Heart right ventricle (tissue), 16 donors: ENCODE results near the gene ABCA4. TPM values are rescaled to one million over a fixed set of nuclear protein-coding genes. Genes with fewer than 3 reads are reported as not detected.

Experiments
- ATAC-seq, 8 donors: fragments of 200-7000 bp; cut with Tn5 transposase; one replicate each; pipeline ENCODE4 v1.9.1; 2020; ENCODE audit warnings: mild to moderate bottlenecking in 8 of 8, moderate library complexity in 8 of 8, moderate number of reproducible peaks in 1 of 8
- DNase-seq, 2 donors: peaks; one replicate each; pipeline ENCODE4 v3.0.0-alpha.2; 2020
- H3K27ac ChIP-seq, 10 donors: fragments of 200-600 bp; sonication (generic) in 2 of 10; one replicate each; pipeline versions ENCODE4 v1.5.0 to v1.8.0; 2020 to 2022; ENCODE audit warnings: mild to moderate bottlenecking in 3 of 10
- H3K27me3 ChIP-seq, 7 donors: fragments of 200-600 bp; one replicate each; pipeline ENCODE4 v1.8.0; 2021 to 2022; ENCODE audit warnings: mild to moderate bottlenecking in 2 of 7
- H3K36me3 ChIP-seq, 9 donors: fragments of 200-600 bp; sonication (generic) in 1 of 9; one replicate each; pipeline versions ENCODE4 v1.5.0 to v1.8.0; 2020 to 2022; ENCODE audit warnings: mild to moderate bottlenecking in 2 of 9
- H3K4me1 ChIP-seq, 9 donors: fragments of 200-600 bp; sonication (generic) in 1 of 9; one replicate each; pipeline versions ENCODE4 v1.5.0 to v1.8.0; 2020 to 2022; ENCODE audit warnings: mild to moderate bottlenecking in 4 of 9
- H3K4me3 ChIP-seq, 10 donors: fragments of 200-600 bp; sonication (generic) in 2 of 10; one replicate each; pipeline versions ENCODE4 v1.5.0 to v1.8.0; 2020 to 2022; ENCODE audit warnings: mild to moderate bottlenecking in 7 of 10, moderate library complexity in 2 of 10
- H3K9me3 ChIP-seq, 11 donors: fragments of 200-600 bp in 10 of 11; sonication (generic) in 2 of 11; one replicate each; pipeline versions ENCODE4 v1.5.0 to v1.8.0; 2013 to 2022; ENCODE audit warnings: mild to moderate bottlenecking in 2 of 11, control low read depth in 1 of 11, moderate library complexity in 1 of 11
- WGBS, 2 donors: extraction: QIAGEN DNeasy Blood & Tissue Kit; methylation state at CpG; one replicate each; pipeline ENCODE4 v1.1.7; 2013; ENCODE audit warnings: inconsistent platforms in 1 of 2; 5-methylcytosine and 5-hydroxymethylcytosine counted together
- intact Hi-C, 10 donors: fragments of 100-400 bp; cut with DNase I; formaldehyde crosslinking; loops; one replicate each; pipeline versions ENCODE4 v1.11.1 to v1.14.2; 2022
- polyA plus RNA-seq, 2 donors: library from polyadenylated mRNA; stranded (reverse); fragments of 200-250 nt; gene quantifications; one replicate each; pipeline ENCODE4 v1.2.3, GENCODE V29; 2013
- total RNA-seq, 10 donors: library from RNA; stranded (reverse); fragmentation: NEBNext Ultra II Directional in 3 of 10; extraction: Animal tissue kit (Norgen Biotek cat#: 25700) in 3 of 10; gene quantifications; one replicate each; pipeline versions ENCODE4 v1.2.1 to v1.2.4, GENCODE V29; 2021 to 2023
- TF ChIP-seq, protein P1 (sequence below), 9 donors: fragments of 200-600 bp; sonication (generic) in 2 of 9; IDR thresholded peaks; one replicate each; pipeline versions ENCODE4 v1.5.0 to v1.8.0; 2021 to 2022; ENCODE audit warnings: antibody characterized with exemption in 9 of 9, mild to moderate bottlenecking in 5 of 9, moderate library complexity in 1 of 9
- donor health status: Arrhythmogenic right ventricular cardiomyopathy.
- donor health status: ischemic (EF 13 %, LVEDD 7.1; RV severe dilation, severe dysfunction).
- donor health status: healthy with polysubstance abuse.
- donor health status: DM: no; HTN: yes; CAD: no.
- donor health status: DM: no; HTN: no; CAD: no.
- donor health status: ischemic (EF 25% LVEDD 6.9; RV normal size, moderate dysfunction).
- donor health status: ischemic (EF 25% LVEDD 5.7; RV mildly dilated, moderate dysfunction).
- donor health status: healthy.
- donor health status: DM: yes; HTN: yes; CAD: no.
- donor health status: Ischemic cardiomyopathy.
- donor health status: ischemic (EF 35%, LVEDD 5.7; RV mildly dilated, moderate dysfunction).
- donor health status: nonischemic (EF 11% LVEDD 7.7; RV severe dilation, severe dysfunction).
- donor health status: DM: yes; HTN: yes; CAD: no.
- donor health status: PGD.
- donor health status: ischemic (EF 29% LVEDD 5.4; RV normal size, mild dysfunction).
- donor health status: nonischemic (EF 23%, LVEDD 6.1; RV moderate dilation, normal function).

The ABCA4 gene
- total and polyA plus RNA-seq, 12 donors, result 0.05 to 0.66 (median 0.21) TPM

- H3K4me1 ChIP-seq, result no peaks in the 10 kb centered on the region
- TF ChIP-seq, protein P1, sequence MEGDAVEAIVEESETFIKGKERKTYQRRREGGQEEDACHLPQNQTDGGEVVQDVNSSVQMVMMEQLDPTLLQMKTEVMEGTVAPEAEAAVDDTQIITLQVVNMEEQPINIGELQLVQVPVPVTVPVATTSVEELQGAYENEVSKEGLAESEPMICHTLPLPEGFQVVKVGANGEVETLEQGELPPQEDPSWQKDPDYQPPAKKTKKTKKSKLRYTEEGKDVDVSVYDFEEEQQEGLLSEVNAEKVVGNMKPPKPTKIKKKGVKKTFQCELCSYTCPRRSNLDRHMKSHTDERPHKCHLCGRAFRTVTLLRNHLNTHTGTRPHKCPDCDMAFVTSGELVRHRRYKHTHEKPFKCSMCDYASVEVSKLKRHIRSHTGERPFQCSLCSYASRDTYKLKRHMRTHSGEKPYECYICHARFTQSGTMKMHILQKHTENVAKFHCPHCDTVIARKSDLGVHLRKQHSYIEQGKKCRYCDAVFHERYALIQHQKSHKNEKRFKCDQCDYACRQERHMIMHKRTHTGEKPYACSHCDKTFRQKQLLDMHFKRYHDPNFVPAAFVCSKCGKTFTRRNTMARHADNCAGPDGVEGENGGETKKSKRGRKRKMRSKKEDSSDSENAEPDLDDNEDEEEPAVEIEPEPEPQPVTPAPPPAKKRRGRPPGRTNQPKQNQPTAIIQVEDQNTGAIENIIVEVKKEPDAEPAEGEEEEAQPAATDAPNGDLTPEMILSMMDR (IDR thresholded peaks at IDR 0.05), result no peak
- H3K36me3 ChIP-seq, result no peaks in the 10 kb centered on the region
- DNase-seq (no peak), ATAC-seq (no peak)
- H3K27ac ChIP-seq, result no peak overlapping the region
- 45% methylated on average over 5 of the region's 5 CpGs for WGBS, 2 donors
- no peaks in the 10 kb centered on the region for H3K9me3 ChIP-seq
- no peak overlapping the region for H3K4me3 ChIP-seq
- H3K27me3 ChIP-seq, result peaks cover 0 to 11% (median 0%) of the 10 kb centered on the region in 7 donors
- intact Hi-C loops, result no loop called here
These were observed 125.0 kb downstream of the ABCA4 start for GRCh38 chr1:93995837-93996536.

- intact Hi-C loops, result no loop called here
- H3K4me1 ChIP-seq, result peaks cover 0 to 18% (median 0%) of the 10 kb centered on the region in 9 donors
- 83 to 85% methylated on average over 6 of the region's 6 CpGs for WGBS, 2 donors
These were observed 127.2 kb downstream of the ABCA4 start for GRCh38 chr1:93993731-93994130.

DNA sequence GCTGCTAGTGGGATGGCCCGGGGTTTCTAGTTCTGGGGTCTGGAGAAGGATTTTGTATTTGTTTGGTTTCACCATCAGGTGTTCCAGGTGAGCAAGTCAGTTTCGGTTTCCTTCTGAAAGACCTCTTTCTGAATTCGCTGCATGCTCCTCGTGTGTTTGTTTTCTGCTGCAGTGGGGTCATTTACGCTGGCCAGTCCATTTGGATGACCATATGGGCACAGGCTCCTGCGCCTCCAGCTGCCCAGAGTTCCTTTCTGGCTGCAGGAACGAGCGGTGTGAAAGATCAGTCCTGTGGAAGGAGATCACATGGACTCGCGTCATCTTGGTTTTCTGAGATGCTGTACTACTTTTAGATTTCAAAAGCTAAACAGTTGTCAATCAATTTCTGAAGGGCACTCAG is 128.0 kb downstream of the ABCA4 start:
- H3K4me3 ChIP-seq, result no peak overlapping the region
- H3K27me3 ChIP-seq, result peaks cover 0 to 17% (median 0%) of the 10 kb centered on the region in 7 donors
- intact Hi-C loops, result no loop called here
- TF ChIP-seq, protein P1 (IDR thresholded peaks at IDR 0.05), result no peak
- no peak overlapping the region for H3K27ac ChIP-seq
- H3K4me1 ChIP-seq, result peaks cover 0 to 24% (median 0%) of the 10 kb centered on the region in 9 donors
- H3K36me3 ChIP-seq, result no peaks in the 10 kb centered on the region
- 91 to 92% methylated on average over 10 of the region's 10 CpGs for WGBS, 2 donors
- DNase-seq (no peak), ATAC-seq (no peak)
- no peaks in the 10 kb centered on the region for H3K9me3 ChIP-seq

More at GRCh38 chr1:93993731-93994130, 127.2 kb downstream of the ABCA4 start:
- no peaks in the 10 kb centered on the region for H3K36me3 ChIP-seq
- TF ChIP-seq, protein P1 (IDR thresholded peaks at IDR 0.05), result no peak
- H3K27ac ChIP-seq, result no peak overlapping the region
- no peak overlapping the region for H3K4me3 ChIP-seq
- DNase-seq (no peak), ATAC-seq (no peak)
- H3K27me3 ChIP-seq, result peaks cover 0 to 17% (median 0%) of the 10 kb centered on the region in 7 donors
- H3K9me3 ChIP-seq, result no peaks in the 10 kb centered on the region

GRCh38 chr1:93992190-93992589 is 128.8 kb downstream of the ABCA4 start:
- TF ChIP-seq, protein P1 (IDR thresholded peaks at IDR 0.05), result no peak
- 91 to 93% methylated on average over 8 of the region's 8 CpGs for WGBS, 2 donors
- no peak for ATAC-seq

More at GRCh38 chr1:93992190-93992589, 128.8 kb downstream of the ABCA4 start:
- Histone ChIP-seq H3K4me3 (no peak overlapping the region), H3K9me3 (no peaks in the 10 kb centered on the region), H3K27ac (no peak overlapping the region), H3K4me1 (peaks cover 0 to 25% (median 0%) of the 10 kb centered on the region in 9 donors), H3K27me3 (peaks cover 0 to 17% (median 0%) of the 10 kb centered on the region in 7 donors), H3K36me3 (no peaks in the 10 kb centered on the region)
- intact Hi-C loops, result no loop called here
- DNase-seq, result no peak
